GM18517 (cell line): ENCODE results near the gene MSI1.

Experiments used
- ATAC-seq: cut with Tn5 transposase; IDR thresholded peaks from one replicate; pipeline ENCODE4 v1.9.1; 2021; ENCODE audit warnings: mild to moderate bottlenecking, moderate library complexity; ENCODE audit not compliant: unreplicated experiment

Gene MSI1

GRCh38 chr12:120368789-120369602 lies at the start of gene MSI1:
TSS of gene MSI1 (minus strand) at chr12:120369164. CDS start at chr12:120369091, 73 bp downstream.
- ATAC-seq: no peak

GRCh38 chr12:120417917-120418580 lies 49.1 kb upstream of the MSI1 start:
- ATAC-seq: no peak

- no peak for ATAC-seq
Observed at GRCh38 chr12:120416490-120417216, 47.7 kb upstream of the MSI1 start.

GRCh38 chr12:120413901-120414695 lies 45.1 kb upstream of the MSI1 start:
- no peak for ATAC-seq

GRCh38 chr12:120412421-120412820 lies 43.5 kb upstream of the MSI1 start:
- no peak for ATAC-seq

- no peak for ATAC-seq
Observed at GRCh38 chr12:120408771-120409170, 39.8 kb upstream of the MSI1 start.

GRCh38 chr12:120406553-120406952 lies 37.6 kb upstream of the MSI1 start:
- no peak for ATAC-seq

- no peak for ATAC-seq
Observed at GRCh38 chr12:120406069-120406468, 37.1 kb upstream of the MSI1 start.

- ATAC-seq: no peak
Observed at GRCh38 chr12:120404271-120404670, 35.3 kb upstream of the MSI1 start.

- ATAC-seq: no peak
Observed at GRCh38 chr12:120403869-120404268, 34.9 kb upstream of the MSI1 start.

GRCh38 chr12:120402217-120402616 lies 33.3 kb upstream of the MSI1 start:
- no peak for ATAC-seq

- ATAC-seq: no peak
Observed at GRCh38 chr12:120399531-120399930, 30.6 kb upstream of the MSI1 start.

GRCh38 chr12:120397824-120398540 lies 29.0 kb upstream of the MSI1 start:
- ATAC-seq: no peak

GRCh38 chr12:120394483-120395367 lies 25.8 kb upstream of the MSI1 start:
- ATAC-seq: no peak

GRCh38 chr12:120390540-120391120 lies 21.7 kb upstream of the MSI1 start:
- ATAC-seq: no peak

- no peak for ATAC-seq
Observed at GRCh38 chr12:120388691-120389481, 19.9 kb upstream of the MSI1 start.

GRCh38 chr12:120381752-120382419 lies 12.9 kb upstream of the MSI1 start:
- no peak for ATAC-seq

GRCh38 chr12:120378036-120378435 lies 9.1 kb upstream of the MSI1 start:
- ATAC-seq: no peak
